Inflammatory macrophage treated with lipopolysaccharide for 4 hours (primary cell): ENCODE results near the gene PARK7.
"Not testable (repeated sequence)": the region's sequence is repeated elsewhere in the genome, so short reads cannot be mapped to it uniquely, and the experiment has no call there.

ENCODE experiments used
- DNase-seq: peaks from one replicate; pipeline ENCODE4 v3.0.0-alpha.2; 2020

PARK7 gene

DNA sequence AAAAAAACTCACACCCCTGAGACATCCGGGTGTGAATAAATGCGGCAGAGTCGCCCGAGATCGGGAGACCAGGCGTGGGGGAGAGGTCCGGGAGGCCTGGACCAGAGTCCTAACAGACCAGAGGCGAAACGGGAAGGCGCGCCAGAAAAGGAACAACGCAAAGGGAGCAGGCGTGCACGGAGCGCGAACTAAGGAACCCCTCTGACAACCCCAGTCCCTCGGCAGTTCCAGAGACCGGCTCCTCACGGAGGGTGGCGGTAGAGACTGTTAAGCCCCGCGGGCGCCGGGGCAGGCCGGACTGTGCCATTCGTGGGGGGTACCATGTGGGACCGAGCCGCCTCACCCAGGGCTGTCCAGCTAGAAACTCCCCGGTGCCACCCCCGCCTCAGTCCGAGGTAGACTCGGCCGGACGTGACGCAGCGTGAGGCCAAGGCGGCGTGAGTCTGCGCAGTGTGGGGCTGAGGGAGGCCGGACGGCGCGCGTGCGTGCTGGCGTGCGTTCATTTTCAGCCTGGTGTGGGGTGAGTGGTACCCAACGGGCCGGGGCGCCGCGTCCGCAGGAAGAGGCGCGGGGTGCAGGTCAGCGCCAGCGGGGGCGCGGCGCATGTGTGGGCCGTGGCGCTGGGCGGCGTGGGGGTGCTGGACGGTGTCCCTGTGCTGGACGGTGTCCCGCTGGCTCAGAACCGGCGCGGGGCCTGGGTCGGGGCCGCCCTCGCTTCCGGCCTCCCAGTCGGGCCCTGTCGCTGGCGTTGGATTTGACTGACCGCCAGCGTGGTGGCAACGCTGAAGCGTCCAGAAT, at the start of gene PARK7:
Gene PARK7 (plus strand): TSS at position 496 of the 798 bp plus-strand sequence. CDS start 1,075 bp downstream, outside the sequence.
- DNase-seq, result peak; percentile 99

DNA sequence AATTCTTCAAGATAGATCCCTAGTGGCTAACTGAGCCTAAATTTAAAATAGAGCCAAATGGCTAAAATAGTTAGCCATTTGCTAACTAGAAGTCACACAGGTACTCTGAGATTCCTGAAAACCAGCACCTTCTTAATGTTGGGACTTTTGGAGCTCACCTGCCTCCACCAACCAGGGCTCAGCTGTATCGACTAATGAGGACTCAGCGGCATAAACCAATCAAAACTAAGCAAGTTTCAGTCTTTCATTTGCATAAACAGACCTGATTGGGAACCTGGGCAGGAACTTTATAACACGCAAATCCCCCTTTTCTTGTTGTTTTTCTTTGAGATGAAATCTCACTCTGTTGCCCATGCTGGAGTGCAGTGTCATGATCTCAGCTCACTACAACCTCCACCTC, 49.4 kb upstream of the PARK7 start:
- no peak for DNase-seq

DNA sequence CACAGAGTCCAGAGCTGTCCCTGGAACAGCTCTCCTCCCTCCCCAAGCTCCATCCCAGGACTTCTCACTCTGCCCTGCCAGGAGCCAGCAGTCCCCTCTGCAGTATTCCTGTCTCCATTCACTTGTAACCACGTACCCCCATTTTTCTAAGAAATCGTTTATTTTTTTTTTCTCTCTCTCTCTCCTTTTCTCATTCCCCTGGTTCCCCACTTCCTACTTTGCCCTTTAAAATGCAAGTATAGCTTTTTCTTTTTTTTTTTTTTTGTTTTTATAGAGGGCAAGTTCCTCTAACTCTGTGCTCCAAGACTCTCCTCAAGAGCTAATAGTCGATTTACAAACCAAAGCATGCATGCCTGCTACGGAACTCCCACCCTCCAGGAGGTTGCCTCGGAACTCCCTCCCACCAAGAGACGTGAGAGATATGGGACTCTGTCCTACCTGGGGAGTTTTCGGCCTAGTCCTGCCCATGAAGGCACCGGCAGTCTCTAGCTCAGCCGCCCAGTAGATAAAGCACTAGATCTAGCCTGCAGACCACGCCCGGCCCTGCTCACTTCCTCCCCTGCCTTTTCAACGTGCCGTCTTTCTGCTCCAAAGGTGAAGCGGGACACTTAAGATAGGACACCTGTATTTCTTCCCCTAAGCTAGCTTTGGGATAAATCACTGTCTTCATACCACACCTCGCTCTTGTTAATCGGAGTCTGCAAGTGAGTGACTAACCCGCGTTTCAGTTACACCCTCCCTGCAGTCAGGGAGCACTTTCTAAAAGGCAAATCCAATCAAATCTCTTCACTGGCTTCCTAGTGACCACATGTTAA, 48.6 kb upstream of the PARK7 start:
- DNase-seq, result peak; percentile 35

DNA sequence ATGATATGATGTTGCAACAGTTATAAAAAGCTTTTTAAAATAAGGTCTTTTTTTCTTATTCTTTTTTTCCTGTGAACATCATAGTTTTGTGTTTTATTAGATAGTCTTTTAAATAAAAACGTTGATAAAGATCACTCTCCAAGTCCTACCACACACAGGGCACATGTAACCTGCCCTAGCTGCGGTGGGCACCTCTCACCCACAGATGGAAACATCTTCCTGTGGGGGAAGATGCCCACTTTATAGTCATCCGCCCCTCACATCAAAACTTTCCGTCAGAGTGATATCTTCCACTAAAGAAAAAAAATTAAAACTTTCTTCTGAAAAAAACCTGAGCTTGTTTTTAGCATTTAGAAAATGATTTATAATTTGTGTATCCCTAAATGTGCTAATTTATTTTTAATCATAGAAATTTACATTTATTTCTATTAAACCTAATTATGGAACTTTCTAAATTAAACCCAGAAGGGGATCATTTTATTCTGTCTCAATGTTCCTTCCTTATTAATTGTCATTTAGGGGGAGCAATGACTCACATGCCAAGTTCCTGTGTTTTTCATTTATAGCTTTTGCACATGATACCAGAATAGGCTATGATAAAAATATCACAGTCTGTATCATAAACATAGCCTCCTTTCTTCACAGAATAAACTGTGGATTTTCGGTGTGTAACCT, 45.5 kb upstream of the PARK7 start:
- DNase-seq, result no peak

DNA sequence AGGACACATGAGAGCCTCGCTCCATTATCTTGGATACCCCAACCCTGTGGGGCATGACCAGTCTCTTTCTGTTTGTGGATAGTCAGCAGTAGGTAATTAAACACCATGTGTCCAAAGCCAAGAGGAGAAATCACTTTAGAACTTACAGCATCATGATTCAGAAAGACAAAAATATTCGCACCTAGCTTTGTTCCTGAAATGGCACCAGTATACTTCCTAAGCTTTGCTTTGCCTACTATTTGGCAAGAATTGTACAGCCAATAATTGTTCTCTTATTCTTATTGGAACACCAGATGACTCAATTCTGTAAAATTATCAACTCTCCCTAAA, 45.0 kb upstream of the PARK7 start:
- DNase-seq, result no peak

DNA sequence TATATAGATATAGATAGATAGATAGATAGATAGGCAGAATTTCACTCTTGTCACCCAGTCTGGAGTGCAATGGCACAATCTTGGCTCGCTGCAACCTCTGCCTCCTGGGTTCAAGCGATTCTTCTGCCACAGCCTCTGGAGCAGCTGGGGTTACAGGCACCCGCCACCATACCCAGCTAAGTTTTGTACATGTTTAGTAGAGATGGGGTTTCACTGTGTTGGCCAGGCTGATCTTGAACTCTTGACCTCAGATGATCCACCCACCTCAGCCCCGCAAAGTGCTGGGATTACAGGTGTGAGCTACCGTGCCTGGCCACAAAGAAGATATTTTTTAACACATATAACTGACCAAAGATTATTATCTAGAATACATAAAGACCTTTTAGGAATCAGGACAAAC, 43.5 kb upstream of the PARK7 start:
- DNase-seq, result not testable (repeated sequence)

DNA sequence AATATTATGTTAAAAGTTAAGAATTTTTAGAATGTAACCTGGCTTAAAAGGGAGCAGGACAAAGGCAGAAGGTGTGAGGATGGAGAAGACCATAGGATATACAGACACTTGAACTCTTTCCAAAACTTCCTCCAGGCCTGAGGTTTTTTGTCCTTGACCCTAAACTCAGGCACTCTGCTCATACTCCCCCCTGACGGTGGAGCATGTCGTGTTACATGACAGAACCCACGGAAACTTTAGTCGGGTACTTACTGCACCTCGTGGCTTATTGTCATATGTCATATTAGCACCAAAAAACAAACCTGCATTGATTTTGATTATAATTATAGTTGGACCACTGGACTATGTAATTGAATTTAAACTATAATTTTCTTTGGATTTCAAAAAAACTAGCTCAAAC, 41.6 kb upstream of the PARK7 start:
- no peak for DNase-seq

DNA sequence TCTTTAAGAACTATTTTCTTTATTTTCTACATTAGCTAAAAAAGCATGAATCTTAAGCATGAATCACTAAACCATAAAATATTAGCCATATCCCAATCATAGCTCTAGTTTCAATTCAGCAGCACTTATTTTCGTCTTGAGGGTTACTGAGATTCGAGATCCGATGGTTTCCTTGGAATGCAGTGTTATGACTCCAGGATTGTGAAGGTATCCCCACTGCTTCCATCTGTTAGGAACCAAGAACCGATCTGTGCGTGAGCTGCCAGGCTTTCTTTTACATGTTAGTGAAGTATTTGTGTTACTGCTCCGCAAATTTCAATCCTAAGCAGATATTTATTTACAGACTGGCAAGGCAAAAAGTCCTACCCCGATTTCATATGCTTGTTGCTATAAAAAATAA, 39.7 kb upstream of the PARK7 start:
- no peak for DNase-seq

DNA sequence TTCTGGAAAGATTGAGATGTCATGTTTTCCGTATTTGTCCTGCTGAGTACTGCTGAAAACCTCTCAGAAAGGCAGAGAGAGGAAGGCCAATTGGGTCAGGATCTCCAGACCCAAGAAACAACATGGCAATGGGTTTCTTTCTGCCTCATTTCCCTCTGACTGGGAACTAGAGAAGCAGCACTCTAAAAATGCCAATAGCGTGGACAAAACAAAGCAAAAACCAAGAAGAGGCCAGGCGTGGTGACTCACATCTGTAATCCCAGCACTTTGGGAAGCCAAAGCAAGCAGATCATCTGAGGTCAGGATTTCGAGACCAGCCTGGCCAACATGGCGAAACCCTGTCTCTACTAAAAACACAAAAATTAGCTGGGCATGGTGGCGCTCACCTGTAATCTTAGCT, 39.2 kb upstream of the PARK7 start:
- DNase-seq, result peak; percentile 14

DNA sequence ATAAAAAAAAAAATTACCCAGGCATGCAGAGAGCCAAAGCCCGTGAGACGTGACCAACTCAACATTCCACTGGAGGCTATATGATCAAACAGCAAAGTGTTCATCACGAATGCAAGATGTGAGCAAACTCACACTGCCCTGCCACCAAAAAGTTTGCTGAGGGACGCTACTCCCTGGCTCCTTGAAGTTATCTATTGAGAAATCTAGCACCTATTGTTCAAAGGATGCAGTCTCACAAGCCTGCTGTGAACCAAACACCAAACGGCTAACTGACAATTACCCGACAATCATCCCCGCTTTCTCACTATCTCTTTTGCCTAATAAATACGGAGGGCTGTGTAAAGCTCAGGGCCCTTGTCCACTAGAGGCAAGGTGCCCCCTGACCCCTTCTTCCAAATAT, 34.5 kb upstream of the PARK7 start:
- DNase-seq, result not testable (repeated sequence)

DNA sequence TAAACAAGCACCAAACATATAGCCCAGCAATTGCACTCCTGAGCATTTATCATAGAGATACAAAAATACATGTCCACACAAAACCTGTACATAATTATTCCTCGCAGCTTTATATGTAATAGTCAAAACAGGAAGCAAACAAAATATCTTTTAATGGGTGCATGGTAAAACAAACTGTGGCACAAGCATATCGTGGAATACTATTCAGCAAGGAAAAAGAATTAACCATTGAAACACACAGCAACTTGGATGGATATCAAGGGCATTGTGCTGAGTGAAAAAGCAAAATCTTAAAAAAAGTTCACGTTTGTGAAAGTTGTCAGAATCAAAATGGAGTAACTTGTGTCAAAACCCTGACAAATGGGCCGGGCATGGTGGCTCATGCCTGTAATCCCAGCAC, 33.3 kb upstream of the PARK7 start:
- DNase-seq, result no peak

DNA sequence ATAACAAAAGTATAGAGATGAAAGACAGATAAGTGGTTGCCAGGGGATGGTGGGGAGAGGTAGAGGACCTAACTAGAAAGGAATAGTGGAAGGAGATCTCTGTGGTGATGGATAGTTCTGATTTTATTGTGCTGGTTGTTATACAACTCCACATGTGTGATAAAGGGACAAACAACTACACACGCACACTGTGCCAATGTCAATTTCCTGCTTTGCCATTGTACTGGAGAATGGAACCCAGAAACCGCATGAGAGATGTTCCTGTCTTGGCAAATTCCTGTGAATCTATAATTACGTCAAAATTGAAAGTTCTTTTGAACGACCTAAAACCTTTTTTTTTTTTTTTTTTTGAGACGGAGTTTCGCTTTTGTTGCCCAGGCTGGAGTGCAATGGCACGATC, 31.9 kb upstream of the PARK7 start:
- DNase-seq, result no peak

DNA sequence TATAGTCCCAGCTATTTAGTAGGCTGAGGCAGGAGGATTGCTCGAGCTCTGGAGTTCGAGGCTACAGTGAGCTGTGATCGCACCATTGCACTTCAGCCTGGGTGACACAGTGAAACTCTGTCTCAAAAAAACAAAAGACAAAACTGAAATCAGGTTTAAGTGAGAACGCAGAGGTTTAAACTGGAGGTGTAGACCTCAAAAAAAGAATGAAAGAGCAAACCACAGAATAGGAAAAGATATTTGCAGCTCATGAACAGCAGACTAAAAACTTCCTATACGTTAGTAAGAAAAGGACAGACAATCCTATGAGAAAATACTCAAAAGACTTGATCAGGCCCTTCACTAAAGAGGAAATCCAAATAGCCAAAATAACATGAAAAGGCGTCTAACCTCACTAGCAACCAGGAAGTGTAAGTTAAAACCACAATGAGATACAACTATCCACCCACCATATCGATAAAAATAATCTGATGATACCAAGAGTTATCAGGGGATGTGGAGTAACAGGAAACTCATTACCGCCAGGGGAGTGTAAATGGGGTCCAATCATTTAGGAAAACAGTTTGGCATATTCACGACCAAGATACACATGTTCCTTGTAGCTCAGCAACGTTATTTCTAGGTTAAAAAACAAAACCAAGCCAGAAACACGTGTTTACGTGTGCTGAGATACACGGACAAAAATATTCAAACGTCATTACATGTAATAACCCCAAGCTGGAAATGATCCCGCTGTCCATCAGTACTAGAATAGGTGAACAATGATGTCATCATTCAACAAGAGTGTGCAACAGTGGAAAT, 30.7 kb upstream of the PARK7 start:
- no peak for DNase-seq

DNA sequence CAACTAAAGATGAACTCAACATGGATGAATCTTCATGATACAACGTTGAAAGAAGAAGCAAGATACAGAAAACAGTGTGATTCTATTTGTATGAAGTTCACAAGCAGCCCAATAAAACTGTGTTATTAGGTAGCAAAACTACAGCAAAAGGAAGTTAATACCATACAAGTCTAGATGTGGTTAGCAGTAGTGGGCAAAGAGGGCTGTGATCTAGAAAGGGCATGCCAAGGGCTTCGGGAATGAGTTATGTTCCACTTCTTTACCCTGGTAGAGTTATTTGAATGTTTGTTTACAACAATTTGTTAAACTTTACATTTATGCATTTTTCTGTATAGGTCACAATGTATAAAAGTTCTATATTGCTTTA, 30.1 kb upstream of the PARK7 start:
- DNase-seq, result no peak

DNA sequence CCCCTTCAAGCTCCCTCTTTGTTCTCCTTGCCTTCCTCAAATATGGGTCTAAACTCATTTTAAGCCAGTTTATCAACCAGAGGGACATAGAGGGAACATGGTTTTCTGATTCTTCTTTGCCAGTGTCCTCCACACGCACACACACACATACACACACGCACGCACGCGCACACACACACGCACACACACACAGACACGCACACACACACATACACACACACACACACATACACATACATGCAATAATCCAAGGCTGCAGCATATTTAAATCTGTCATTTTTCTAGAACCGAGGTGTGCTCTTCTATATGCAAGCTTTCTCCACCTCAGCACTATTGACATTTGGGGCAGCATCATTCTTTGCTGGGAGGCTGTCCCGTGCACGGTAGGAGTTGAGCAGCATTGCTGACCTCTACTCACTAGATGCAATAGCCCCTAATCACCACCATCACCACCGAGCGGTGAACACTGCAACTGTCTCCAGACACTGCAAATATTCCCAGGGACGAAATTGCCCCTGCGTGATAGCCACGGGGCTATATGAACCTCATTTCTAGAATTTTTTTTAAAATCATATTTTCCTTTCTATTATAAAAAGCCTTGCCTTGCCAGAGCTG, 28.9 kb upstream of the PARK7 start:
- no peak for DNase-seq

DNA sequence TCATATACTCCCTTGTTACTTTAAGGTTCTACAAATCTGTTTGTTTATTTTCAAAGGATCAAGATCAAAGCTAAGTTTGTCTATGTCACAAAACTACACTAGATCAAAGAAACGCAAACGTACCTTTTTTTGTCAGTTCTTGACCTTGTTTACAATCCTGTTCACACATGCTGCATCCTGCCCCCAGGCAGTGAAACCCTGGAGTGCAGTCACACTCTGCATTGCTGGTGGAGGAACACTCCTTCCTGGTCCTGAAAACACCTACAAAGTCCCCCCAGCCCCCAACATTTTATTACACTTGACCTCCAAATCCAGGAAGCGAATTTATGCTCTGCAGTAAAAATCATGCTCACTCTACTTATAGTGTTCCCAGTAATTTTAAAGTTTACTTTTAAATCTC, 23.4 kb upstream of the PARK7 start:
- DNase-seq, result no peak

DNA sequence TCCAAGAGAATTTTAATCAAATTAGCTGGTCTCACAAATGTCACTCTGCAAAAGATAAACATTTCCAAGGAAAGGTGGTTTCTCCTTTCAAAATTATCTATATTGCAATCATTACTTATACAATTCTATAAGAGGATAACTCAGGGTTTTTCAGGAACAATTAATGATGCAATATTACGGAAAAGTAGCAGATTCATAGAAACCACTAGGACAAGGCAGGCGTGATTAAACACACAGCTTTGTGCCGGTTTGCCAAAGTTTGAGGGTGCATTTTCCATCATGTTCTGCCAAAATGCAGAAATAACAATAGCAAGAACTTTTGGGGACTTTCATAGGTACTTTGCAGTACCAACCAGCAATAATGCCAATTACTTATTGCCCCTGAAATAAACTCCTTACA, 21.5 kb upstream of the PARK7 start:
- no peak for DNase-seq

DNA sequence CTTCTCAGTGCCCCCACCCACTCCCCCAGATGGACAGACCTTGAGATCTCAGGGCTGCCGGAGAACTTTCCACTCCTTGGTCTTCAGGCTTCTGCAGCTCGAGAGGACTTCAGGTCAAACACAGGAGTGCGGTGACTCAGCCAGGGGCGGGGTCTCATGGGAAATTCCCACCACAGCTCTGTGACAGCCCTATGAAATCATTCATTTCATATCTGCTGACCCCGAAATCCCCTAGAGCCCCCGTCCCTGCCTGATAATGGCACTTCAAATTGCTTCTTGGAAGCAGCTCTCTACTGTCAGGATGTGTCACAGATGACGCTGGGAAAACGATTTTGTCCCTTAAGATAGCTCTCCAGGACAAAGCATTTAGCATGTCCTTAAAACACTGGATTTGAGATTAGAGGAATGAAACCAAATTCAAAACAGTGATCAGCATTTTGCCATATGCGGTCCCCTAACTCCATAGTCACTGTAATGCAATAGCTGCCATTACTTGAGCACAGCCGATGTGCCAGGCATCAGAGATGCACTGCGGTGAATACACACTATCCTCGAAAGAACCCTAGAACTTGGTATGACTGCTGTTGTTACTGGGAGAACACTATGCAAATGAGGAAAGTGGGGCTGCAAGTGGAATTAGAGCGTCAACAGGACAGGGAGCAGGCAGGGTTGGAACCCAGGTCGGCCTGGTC, 20.6 kb upstream of the PARK7 start, which contains the start of gene TNFRSF9:
Gene TNFRSF9 (minus strand): TSS at position 95 of the 692 bp plus-strand sequence. CDS start 845 bp downstream, outside the sequence.
- DNase-seq, result peak; percentile 90

DNA sequence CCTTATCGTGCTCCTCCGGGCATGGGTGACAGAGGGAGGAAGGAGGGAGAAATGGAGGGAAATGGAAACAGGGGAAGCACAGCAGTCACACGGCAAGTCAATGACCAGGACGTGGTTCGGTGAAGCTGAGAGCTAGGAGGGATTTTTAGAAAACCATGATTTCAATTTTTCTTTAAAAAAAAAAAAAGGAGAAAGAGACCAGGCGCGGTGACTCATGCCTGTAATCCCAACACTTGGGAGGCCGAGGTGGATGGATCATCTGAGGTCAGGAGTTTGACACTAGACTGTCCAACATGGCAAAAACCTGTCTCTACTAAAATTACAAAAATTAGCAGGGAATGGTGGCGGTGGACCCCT, 20.1 kb upstream of the PARK7 start:
- peak; percentile 71 for DNase-seq

DNA sequence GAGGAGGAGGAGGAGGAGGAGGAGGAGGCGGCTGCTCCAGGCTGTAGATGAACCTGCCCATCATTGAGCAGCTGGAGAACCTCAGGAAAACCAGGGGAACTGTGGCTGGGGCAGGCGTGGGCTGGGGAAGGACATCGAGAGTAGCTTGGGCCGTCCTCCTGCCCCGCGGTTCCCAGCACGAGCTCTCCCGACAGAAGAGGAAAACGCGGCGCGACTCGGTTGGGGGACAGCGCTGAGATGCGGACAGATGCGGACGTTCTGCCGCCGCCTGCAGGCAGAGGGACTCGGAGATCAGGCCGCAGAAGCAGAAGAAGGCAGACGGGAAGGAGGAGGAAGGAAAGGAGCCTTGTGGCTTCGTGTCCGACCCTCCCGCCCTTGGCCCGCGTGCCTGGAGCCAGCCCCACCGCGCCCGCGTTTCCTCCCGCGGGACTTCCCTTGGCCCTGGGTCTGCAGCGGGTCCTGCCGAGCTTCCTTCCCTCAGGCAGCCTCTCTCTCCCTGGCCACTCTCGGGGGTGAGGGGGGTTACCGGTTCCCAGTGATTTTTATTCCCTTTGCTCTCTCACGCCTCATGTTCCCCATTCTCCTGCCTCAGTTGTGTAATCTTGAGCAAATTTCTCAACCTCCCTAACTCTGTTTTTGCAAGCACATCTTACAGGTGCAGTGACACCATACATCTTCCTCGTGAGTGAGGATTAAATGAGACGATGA, 19.1 kb upstream of the PARK7 start:
- peak; percentile 79 for DNase-seq

DNA sequence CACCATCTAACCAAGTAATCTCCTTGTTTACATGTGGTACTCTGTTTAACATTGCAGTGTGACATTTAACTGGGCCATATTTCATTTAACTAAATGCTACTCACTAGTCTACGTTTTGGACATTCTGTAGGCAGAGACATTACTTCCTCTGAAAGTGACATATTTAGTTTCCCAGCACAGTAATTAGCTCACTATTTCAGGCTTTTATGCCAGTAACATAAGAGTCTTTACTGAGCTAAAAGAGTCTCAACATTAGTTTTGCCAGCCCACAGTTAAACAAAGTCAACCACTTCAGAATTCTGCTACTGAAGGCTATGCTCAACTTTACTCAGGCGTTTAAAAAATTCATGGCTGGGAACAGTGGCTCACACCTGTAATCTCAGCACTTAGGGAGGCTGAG, 18.3 kb upstream of the PARK7 start:
- DNase-seq, result peak; percentile 60
